Measurements from ENCODE around the gene ST6GALNAC6.

Gene ST6GALNAC6

GRCh38 chr9:127835991-127836516 is 63.3 kb downstream of the ST6GALNAC6 start:
- peaks cover 7 to 11% of the 10 kb centered on the region in 2 experiments for H3K4me1 ChIP-seq (ENCODE audit: control insufficient read depth in 1 of 2, insufficient read depth in 1 of 2, low read depth in 1 of 2, low read length in 1 of 2)
- H3K9me3 ChIP-seq, result no peaks in the 10 kb centered on the region
- no peak for TF ChIP-seq CTCF (IDR thresholded peaks at IDR 0.05)
- H3K27ac ChIP-seq, result peak overlapping the region; percentile 40
- no peaks in the 10 kb centered on the region for H3K36me3 ChIP-seq
- peaks cover 11% of the 10 kb centered on the region for H3K27me3 ChIP-seq
- H3K4me3 ChIP-seq (ENCODE audit: low read depth in 1 of 2, low read length in 1 of 2), result no peak overlapping the region

All from neutrophil (primary cell).